Hindlimb muscle (tissue), 1 donor: ENCODE measurements around the gene MTG2. TPM values are rescaled to one million over a fixed set of nuclear protein-coding genes. Genes with fewer than 3 reads are reported as not detected.

Source experiments
- DNase-seq: peaks from one replicate; pipeline ENCODE4 v3.0.0-alpha.2; 2013
- polyA plus RNA-seq: library from polyadenylated mRNA; unstranded; fragments of 120-200 nt; gene quantifications from one replicate; pipeline ENCODE4 v1.2.1, GENCODE V29; 2013; ENCODE audit not compliant: insufficient read length

MTG2 gene
- polyA plus RNA-seq, 1 donor = 35.7 TPM

DNA sequence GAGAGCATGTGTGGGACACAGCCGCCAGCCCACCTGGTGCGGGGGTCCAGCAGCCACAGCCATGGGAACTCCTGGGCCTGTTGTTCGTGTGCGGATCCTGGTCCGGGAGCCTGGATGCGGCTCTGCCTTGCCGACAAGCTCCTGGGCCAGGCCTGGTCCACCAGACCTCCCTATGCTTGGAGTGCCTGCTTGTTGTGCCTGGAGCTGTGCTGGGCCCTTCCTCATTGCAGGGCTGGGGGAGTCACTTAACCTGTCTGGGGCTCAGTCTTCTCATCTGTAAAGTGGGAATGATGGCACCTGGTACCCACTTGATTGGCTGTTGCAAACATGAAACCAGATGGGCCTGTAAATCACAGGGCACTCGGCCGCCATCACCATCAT, 52.9 kb downstream of the MTG2 start:
- no peak for DNase-seq

DNA sequence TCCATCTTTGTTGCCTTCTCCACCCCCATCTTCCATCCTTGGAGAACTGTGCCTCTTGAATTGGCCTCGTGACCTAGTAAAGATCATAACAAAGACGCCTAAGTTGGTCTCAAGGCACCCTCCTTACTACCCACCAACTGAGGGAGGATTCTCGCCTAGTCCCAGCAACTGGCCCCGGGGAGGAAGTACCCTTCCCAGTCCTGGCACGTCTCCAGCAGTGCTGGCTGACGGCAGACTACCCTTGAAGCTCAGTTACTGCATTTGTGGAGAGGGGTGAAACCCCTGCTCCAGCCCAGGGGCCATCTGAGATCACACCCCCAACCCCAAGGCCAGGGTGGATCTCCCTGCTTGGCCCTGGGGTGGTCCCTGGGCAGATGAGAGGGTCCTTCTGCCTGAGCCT, 53.4 kb downstream of the MTG2 start:
- no peak for DNase-seq

DNA sequence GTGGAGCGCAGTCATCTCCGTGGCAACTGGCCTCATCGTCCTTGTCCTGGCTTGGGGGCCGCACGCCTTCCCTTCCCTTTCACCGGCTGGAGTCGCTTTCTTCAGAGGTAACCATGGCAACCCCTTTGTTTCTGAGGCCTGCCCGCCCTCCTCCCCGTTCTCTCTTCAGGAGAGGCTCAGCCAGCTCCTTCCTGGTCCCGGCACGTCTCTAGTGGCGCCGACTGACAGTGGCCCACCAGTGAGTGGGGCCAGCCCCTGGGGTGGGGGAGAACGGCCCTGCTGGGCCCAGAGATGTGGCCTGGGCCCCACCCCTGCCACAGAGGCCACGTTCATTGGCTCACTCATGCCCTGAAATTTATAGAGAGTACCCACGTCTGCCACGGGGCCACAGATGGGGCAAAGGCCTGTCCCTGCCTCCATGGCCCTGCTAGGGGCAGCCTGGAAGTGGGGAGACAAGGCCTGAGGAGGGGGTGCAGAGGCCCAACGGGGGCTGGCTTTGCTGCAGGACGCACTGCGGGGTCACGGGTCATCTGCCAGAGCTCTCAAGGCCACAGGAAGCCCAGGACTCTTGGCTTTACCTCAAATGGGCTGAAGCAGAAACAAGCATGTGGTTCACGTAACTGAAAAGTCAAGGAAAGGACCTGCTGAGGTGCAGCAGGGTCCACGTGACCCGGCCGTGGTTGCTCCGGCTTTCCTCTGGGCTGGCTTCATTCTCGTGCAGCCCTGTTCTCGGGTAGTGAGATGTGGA, 54.1 kb downstream of the MTG2 start:
- DNase-seq = no peak

DNA sequence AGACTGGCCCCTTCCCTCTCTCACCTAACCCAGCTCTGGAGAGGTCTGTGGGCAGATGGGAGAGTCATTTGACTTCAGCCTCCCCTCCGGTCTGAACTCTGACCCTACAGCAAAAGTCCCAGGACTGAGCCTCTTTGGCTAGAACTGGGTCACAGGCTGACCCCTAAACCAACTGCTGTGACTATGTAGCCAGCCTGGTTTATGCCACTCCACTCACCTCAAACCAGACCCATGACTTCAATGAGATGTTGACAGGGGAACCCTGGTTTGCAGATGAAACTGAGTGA, 54.6 kb downstream of the MTG2 start:
- no peak for DNase-seq

DNA sequence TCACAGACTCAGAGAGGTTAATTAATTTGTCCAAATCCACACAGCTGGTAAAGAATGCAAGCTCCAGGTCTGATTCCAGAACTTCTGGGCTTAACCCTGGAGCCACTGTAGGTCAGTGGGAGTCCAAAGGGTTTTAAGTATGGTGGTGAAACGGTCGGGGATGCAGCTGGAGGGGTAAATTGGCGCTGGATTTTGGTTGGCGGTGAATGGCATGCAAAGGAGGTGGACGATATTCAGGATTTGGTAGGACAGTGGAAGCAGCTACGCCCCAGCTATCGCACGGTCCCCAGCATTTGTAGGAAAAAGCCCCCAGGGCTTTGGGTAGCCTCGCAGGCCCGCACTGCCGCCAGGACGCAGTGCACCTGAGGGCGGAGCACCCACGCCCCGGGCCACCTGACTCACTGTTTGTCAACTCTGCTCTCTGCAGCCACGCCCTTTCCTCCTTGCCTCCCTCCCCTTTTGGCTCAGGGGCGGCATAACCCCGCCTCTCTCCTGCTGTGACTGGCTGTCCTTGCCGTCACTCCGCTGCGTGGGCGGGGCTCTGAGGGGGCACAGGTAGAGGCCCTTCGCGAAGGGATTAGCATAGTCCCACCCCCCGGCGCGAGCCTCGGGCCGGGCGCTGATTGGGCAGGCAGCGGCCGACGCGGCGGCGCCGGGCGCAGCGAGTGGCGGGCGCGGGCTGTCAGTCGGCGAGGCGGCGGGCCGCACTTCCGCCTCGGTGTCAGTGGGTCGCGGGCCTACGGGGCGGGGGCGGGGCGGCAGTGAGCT, 55.2 kb downstream of the MTG2 start, which contains the start of gene OSBPL2:
OSBPL2 (plus strand) TSS at position 721 of the 768 bp plus-strand sequence. CDS start 17,664 bp downstream, outside the sequence.
- peak; percentile 99 for DNase-seq

DNA sequence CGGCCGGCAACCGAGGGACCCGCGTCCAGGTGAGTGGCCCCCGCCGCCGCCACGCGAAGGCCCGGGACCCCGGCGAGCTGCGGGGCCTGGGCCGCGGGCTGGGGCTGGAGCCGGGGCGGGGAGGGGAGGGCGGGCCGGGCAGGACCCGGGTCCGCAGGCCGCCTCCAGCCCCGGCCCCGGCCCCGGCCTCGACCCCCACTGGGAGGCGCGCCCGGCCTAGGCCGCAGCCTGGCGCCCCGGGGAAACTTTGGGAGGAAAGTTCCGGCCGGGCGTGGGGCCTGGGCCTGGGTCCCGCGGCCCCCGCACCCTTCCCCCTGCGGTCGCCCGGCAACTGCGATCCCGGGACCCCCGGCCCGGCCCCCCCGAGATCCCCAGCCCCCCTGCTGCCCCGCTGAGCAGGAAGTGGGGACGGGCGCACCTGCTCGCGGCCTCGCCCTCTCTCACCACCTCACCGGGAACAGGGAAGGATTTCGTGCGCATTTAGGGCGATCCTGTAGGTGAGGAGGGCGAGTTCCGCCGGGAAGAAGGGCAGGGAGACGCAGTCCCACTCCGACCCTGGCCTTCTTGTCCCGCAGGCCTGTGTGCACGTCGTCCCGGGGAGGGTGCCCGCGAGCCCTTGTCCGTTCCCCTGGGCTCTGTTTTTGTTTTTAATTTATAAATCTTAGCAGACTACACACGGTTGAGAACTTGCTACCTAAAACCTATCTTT, 55.9 kb downstream of the MTG2 start:
- no peak for DNase-seq

DNA sequence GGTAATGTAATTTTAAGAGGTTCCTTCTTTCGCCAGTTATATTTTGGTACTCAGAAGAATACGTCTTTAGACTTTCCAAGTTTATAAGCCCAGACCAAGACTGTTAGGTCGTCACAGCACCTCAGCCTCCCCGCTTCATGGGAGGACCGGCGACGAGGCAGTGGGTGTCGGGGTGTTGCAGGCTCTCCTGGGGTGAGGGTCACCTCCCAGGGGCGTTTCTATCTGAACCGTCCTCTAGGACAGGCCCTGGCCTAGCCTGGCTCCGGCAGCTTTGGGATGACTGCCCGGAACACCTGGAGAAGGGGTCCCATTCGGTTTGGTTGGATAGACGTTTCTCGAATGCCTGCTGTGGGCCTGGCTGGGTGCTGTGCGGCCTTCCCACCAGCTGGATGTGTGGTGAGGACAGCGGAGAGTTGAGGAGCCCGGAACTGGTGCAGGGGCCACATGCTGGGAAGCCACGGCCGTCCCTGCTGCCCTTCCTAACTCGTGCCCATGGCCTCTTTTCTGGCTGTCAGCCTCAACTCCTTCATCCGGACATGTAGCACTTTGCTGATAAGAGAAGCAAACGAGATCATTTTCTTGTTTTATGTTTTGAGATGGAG, 56.6 kb downstream of the MTG2 start:
- DNase-seq = no peak

DNA sequence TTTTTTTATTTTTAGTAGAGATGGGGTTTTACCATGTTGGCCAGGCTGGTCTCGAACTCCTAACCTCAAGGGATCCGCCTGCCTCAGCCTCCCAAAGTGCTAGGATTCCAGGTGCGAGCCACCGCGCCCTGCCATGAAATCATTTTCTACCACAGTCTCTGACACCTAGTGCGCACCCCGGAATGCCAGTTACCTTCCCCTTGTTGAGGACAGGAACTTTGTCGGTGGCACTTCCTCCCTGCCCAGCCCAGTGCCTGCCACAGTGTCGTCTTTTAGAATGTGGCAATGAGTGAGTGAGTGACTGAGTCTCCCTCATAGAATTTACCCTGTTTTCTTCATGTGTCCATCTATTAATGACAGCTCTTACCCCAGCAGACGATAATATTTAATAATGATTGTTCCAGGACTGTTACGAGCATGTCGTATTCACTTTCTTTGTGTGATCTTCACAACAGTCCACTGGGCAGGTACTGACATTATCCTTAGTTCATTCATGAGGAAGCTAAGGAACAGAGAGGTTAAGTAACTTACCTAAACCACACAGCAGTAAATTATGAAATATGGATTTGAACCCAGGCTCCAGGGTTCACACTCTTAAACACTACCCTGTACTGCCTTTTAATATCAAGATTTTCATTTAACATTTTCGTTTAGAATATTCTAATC, 57.3 kb downstream of the MTG2 start:
- DNase-seq = no peak

DNA sequence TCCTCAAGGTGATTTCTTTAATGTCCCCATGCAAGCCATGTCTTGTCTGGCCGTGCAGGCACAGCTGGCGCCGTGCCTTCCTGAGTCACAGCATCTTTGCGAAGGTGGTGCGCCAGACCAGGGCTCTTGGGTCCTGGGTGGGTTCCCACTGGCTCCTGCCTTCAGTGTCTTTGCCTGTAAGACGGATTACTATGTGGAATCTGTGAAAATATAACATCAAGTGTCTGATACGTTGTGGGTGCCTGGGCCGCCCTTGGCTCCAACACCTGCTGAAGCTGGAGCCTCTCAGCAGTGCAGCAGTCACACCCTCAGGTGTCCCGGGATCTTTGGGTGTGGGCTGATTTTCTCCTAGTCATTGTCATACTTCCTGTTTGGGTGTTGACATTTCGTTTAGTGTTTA, 58.7 kb downstream of the MTG2 start:
- DNase-seq = no peak

DNA sequence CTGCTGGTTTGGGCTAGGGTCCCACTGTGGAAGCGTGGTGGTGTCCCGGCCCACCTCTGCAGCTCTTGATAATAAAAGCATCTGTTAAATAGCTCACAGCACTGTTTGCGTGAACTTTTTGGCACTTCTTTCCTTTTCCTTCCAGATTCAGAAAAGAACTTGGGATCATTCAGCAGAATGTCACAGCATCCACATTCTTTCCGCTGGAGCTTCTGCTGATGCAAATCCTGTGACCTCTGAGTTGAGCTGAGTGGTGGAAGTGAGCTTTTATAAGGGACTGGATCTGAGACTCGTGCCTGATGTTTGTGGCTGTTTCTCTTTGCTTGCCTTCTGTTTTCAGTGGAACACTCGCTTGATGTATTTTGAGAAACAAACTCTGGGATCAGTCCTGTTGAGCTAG, 59.3 kb downstream of the MTG2 start:
- DNase-seq = no peak

DNA sequence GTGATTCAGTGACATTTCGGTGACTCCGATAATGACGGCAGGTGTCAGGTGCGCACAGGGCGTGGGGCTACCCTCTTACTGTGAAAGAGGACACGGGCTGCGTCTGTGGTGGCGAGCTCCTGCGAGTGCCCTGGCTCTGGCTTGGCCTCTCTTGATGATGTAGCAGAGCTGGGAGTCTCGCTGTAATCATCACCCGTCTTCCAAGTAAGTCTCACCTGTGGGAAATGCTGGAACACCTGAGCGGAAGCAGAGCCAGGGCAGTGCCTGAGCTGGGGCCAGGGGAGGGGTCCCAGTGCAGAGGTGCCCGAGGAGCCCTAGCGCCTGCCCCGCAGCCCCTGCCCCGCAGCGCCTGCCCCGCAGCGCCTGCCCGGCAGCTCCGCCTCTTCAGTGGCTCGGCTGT, 60.3 kb downstream of the MTG2 start:
- no peak for DNase-seq

DNA sequence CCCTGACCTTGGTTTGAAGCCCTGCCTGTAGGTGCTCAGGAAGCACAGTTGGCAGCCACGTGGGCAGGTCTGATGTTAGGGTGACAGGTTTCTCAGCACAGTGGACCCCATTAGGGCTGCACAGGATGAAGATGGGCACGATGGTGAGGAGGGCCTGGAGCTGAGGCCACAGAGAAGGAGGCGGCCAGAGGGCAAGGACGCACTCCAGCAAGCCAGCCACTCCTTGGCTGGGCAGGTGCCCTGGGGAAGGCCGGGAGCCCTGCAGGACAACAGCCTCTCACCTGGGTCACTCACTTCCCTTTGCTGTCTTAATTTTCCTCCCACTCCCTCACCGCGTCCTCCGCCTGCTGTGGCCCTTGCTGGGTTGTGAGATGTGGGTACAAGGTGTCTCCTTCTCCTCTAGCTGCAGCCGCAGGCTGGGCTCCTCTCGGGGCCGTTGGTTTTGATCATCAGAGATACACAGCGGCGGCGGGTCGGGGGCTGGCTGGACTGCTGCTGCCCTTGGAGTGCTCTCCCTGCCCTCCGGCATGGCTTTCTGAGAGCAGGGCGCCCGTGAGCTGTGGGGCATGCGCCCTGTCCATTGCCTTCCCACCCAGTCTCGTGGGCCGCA, 61.2 kb downstream of the MTG2 start:
- DNase-seq = no peak

DNA sequence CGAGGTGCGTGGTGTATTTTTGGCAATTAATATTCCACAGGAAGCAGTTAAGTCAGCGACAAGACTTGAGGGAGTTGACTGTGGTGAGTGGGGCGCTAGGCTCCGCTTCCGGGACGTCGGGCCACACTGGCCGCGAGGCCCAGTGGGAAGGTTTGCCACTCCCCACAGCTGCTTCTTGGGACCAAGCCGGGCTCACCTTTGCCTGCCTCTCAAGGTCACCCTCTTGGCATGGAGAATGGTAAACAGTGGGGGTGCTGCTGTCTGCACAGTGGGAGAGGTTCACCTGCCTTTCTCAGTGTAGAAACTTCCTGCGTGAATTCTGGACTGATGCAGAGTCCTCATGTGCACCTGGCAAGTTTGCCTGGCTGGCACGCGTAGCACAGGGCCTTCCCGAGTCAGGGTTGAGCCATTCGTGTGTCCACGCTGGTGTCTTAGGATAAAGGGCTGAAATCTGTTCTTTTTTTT, 61.8 kb downstream of the MTG2 start:
- DNase-seq = no peak

DNA sequence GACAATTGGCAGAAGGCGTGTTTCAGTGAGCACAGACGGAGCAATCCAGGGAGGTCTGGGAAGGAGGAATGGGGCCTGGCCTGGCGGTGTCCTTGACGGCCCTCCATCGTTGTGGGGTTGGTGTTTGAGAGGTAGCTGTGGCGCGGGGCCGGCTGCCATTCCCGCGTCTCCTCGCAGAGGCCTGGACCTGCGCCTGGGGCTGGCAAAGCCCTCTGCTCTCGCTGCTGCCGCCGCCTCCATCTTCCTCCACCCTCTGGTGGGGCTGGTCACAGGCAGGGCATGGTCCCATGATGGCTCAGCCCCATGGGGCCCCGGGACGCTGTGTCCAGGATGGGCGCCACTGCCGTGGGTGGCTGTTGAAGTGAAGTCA, 63.1 kb downstream of the MTG2 start:
- no peak for DNase-seq

DNA sequence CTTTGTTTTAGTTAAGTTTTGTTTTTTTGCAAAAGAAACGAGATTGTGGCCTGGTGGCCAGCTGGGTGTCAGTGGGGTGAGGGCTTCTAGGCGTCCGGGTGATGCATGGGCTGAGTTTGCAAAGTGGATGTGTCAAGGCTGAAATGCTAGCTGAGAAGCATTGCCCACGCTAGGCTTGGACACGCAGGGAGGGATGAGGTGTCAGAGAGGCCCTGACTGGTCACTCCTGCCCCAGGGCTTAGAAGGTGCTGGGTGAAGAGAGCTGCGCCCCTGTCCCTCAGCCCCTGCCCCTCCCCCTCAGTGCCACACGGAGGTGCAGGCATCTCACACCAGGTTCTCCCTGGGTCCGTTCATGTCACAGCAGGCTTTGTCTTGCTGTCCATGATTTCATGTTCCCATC, 63.6 kb downstream of the MTG2 start:
- no peak for DNase-seq

DNA sequence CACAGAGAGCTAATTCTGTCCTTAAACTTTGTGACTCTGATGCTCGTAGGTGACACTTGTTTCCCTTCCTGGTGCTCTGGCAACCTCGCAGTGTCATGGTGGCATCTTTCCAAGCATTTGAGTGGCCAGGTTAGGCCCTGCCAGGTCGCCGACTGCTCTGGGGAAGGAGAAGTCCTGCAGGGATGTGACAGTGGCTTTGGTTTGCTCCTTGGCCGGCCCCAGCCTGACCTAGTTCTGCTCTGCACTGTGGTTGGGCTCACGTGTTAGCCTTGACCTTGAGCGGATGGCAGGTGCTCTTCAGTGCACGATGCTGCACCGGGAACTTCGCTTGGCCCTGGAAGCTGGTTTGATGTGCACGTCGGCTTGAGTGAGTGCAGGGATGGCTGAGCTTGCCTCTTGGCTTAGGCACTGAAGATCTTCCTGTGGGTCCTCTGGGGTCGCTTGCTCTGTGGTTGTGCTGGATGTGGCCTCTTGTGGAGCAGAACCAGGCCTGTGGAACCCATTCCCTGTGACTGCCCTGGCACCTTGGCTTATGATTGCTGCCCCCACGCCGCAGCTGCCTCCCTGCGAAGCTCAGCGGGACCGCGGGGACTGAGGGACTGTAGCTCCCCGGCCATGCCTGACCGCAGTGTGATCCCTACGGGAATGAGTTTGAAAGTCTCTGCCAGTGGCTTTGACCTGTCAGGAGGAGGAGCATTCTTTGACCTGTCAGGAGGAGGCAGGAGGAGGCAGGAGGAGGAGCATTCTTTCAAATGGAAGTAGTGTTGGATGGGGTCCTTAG, 64.2 kb downstream of the MTG2 start:
- no peak for DNase-seq

DNA sequence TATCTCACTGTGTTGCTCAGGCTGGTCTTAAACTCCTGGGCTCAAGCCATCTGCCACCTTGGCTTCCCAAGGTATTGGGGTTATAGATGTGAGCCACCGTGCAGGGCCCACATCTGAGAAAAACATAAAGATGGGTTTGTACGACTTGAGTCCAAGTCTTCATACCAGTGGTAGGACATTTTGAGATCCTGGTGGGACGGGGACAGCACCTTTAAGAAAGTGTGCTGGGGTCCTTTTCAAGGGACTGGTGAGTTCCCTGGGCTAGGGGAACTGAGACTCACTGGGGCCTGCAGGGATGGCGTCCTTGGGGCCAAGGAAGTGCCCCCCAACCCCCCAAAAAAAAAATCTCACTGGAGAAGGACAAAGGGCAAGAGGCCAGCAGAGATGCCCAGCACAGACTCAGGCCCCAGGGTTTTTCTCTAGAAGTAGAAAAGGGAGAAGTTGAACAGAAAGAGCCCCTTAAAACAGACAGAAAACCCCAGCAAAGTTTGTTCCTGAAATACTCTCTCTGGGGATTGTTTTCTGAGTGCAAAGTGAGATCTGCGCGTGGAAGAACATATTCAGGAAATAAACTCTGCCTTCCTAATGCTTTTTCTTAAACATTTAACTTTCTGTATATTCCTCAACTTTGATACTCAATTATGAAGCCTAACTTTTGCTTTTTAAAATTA, 66.2 kb downstream of the MTG2 start:
- no peak for DNase-seq

DNA sequence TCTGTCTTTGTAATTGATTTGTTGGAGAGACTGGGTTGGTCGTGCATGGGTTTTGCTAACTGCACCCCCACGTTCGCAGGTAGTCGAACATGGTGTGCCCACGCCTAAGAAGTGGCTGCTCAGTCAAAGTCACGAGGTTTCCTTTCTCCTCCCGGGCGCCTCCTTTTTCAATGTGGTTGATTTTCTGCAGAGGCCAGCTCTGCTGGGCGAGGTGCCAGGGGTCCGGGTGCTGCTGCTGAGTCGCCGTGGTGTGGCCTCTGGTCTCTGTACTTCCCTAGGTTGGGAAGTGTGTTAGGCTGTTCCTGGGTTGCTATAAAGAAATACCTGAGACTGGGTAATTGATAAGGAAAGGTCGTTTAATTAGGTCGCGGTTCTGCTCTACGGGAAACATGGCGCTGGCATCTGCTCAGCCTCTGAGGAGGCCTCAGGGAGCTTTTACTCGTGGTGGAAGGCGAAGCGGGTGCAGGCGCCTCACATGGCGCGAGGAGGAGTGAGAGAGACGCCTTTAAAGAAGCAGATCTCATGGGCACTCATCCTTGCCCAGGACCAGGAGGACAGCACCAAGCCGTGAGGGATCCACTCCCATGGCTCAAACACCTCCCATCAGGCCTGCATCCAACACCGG, 69.6 kb downstream of the MTG2 start:
- DNase-seq = no peak
